ENCODE results near the gene MDC1.
"Not testable (repeated sequence)": the region's sequence is repeated elsewhere in the genome, so short reads cannot be mapped to it uniquely, and the experiment has no call there.

Gene MDC1

DNA sequence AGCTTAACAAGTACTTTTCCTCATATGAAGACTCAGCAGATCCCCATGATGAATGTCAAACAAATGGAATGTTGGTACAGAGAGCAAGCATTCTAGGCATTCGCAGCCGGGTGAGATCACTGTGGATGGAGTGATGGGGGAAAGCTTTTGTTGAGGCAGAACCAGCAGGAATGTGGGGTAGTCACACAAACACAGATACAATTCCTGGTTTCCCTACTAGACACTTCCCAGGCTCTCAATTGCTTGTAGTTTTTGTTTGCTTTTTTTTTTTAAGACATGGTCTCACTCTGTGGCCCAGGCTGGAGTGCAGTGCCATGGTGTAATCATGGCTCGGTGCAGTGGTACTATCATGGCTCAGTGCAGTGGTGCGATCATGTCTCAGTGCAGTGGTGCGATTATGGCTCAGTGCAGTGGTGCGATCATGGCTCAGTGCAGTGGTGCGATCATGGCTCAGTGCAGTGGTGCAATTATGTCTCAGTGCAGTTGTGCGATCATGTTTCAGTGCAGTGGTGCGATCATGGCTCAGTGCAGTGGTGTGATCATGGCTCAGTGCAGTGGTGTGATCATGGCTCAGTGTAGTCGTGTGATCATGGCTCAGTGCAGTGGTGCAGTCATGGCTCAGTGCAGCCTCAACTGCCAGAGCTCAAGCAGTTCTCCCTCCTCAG lies 42.6 kb upstream of the MDC1 start:
- no peaks in the 10 kb centered on the region for H4K20me1 ChIP-seq (ENCODE audit: insufficient read depth, low read length)
- no peaks in the 10 kb centered on the region for H3K79me2 ChIP-seq (ENCODE audit: low read length)
- H3K4me3 ChIP-seq (ENCODE audit: low read length) = no peak overlapping the region
- no peak overlapping the region for H3K4me2 ChIP-seq (ENCODE audit: low read length)
- no peaks in the 10 kb centered on the region for H3K27me3 ChIP-seq (ENCODE audit: low read depth, low read length)
- H2AFZ ChIP-seq (ENCODE audit: low read depth, low read length) = no peak overlapping the region
- TF ChIP-seq EZH2phosphoT487 (IDR thresholded peaks at IDR 0.05; ENCODE audit: low read depth) (no peak), CTCF (IDR thresholded peaks at IDR 0.05; ENCODE audit: low read depth, low read length) (no peak)
- no peak overlapping the region for H3K9ac ChIP-seq (ENCODE audit: low read length)
- no peaks in the 10 kb centered on the region for H3K9me3 ChIP-seq (ENCODE audit: insufficient read depth, low read length)
- H3K27ac ChIP-seq (ENCODE audit: low read length) = no peak overlapping the region
- H3K4me1 ChIP-seq (ENCODE audit: low read length) = peaks cover 23% of the 10 kb centered on the region
- no peaks in the 10 kb centered on the region for H3K36me3 ChIP-seq (replicated peaks; ENCODE audit: low read depth, low read length)

- TF ChIP-seq CTCF (IDR thresholded peaks at IDR 0.05; ENCODE audit: low read depth, low read length) (no peak), EZH2phosphoT487 (IDR thresholded peaks at IDR 0.05; ENCODE audit: low read depth) (no peak)
- Histone ChIP-seq H3K4me2 (ENCODE audit: low read length) (no peak overlapping the region), H3K79me2 (ENCODE audit: low read length) (no peaks in the 10 kb centered on the region), H2AFZ (ENCODE audit: low read depth, low read length) (no peak overlapping the region), H4K20me1 (ENCODE audit: insufficient read depth, low read length) (no peaks in the 10 kb centered on the region), H3K9ac (ENCODE audit: low read length) (no peak overlapping the region), H3K36me3 (replicated peaks; ENCODE audit: low read depth, low read length) (no peaks in the 10 kb centered on the region), H3K4me1 (ENCODE audit: low read length) (peaks cover 9% of the 10 kb centered on the region), H3K27me3 (ENCODE audit: low read depth, low read length) (no peaks in the 10 kb centered on the region), H3K4me3 (ENCODE audit: low read length) (no peak overlapping the region), H3K27ac (ENCODE audit: low read length) (no peak overlapping the region), H3K9me3 (ENCODE audit: insufficient read depth, low read length) (no peaks in the 10 kb centered on the region)
These were observed 40.3 kb upstream of the MDC1 start for GRCh38 chr6:30757261-30757904.

- not testable (repeated sequence) for H3K27ac ChIP-seq (ENCODE audit: low read length); H3K27me3 ChIP-seq (ENCODE audit: low read depth, low read length)
These were observed 39.4 kb upstream of the MDC1 start for GRCh38 chr6:30756405-30757003.

GRCh38 chr6:30754631-30755030 lies 37.5 kb upstream of the MDC1 start:
- Histone ChIP-seq H3K27me3 (ENCODE audit: low read depth, low read length) (no peaks in the 10 kb centered on the region), H3K9ac (ENCODE audit: low read length) (no peak overlapping the region), H3K9me3 (ENCODE audit: insufficient read depth, low read length) (no peaks in the 10 kb centered on the region), H4K20me1 (ENCODE audit: insufficient read depth, low read length) (no peaks in the 10 kb centered on the region), H3K27ac (ENCODE audit: low read length) (no peak overlapping the region), H3K4me1 (ENCODE audit: low read length) (peaks cover 9% of the 10 kb centered on the region), H3K79me2 (ENCODE audit: low read length) (no peaks in the 10 kb centered on the region), H2AFZ (ENCODE audit: low read depth, low read length) (no peak overlapping the region), H3K4me2 (ENCODE audit: low read length) (no peak overlapping the region), H3K36me3 (replicated peaks; ENCODE audit: low read depth, low read length) (no peaks in the 10 kb centered on the region), H3K4me3 (ENCODE audit: low read length) (no peak overlapping the region)
- TF ChIP-seq CTCF (IDR thresholded peaks at IDR 0.05; ENCODE audit: low read depth, low read length) = no peak

More at GRCh38 chr6:30756405-30757003, 39.4 kb upstream of the MDC1 start:
- H3K36me3 ChIP-seq (replicated peaks; ENCODE audit: low read depth, low read length); H3K4me3 ChIP-seq (ENCODE audit: low read length); H3K79me2 ChIP-seq (ENCODE audit: low read length); H3K4me2 ChIP-seq (ENCODE audit: low read length); H3K4me1 ChIP-seq (ENCODE audit: low read length); H3K9ac ChIP-seq (ENCODE audit: low read length); H4K20me1 ChIP-seq (ENCODE audit: insufficient read depth, low read length); H2AFZ ChIP-seq (ENCODE audit: low read depth, low read length); H3K9me3 ChIP-seq (ENCODE audit: insufficient read depth, low read length): not testable (repeated sequence)

All from OCI-LY3 (cell line).